GM18498 (cell line): ENCODE data around the gene GOLGB1.
"Not testable (repeated sequence)": the region's sequence is repeated elsewhere in the genome, so short reads cannot be mapped to it uniquely, and the experiment has no call there.

Experiments
- ATAC-seq: cut with Tn5 transposase; IDR thresholded peaks from one replicate; pipeline ENCODE4 v1.9.1; 2021; ENCODE audit warnings: mild to moderate bottlenecking, moderate library complexity; ENCODE audit not compliant: unreplicated experiment

GOLGB1 gene

GRCh38 chr3:121743106-121743505 is 6.4 kb downstream of the GOLGB1 start:
- ATAC-seq = not testable (repeated sequence)

- no peak for ATAC-seq
Observed at GRCh38 chr3:121740896-121741295, 8.6 kb downstream of the GOLGB1 start.

- ATAC-seq = peak; percentile 40
Observed at GRCh38 chr3:121739902-121740301, 9.6 kb downstream of the GOLGB1 start.

DNA sequence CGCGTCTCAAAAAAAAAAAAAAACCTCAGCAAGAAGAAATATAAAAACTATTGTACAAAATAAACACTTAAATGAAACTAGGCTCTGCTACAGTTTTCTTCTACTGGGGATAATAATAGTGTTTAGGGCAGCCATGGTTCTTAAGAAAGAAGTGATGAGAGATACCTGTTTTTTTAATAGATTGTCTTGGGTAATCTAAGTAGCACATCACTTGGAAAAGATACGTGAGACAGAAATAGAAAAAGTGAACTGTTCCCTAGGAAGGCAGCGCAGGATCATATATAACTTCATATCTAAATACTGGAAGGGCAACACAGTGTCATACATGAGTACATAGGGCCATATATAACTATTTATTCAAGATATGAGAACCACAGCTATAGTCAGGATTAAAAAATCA is 11.9 kb downstream of the GOLGB1 start:
- no peak for ATAC-seq

GRCh38 chr3:121736112-121736511 is 13.4 kb downstream of the GOLGB1 start:
- ATAC-seq = no peak

GRCh38 chr3:121735047-121735696 is 14.4 kb downstream of the GOLGB1 start:
- ATAC-seq = peak; percentile 89

GRCh38 chr3:121730940-121731687 is 18.4 kb downstream of the GOLGB1 start:
- no peak for ATAC-seq

GRCh38 chr3:121724130-121724529 is 25.4 kb downstream of the GOLGB1 start:
- peak; percentile 94 for ATAC-seq

- ATAC-seq = no peak
Observed at GRCh38 chr3:121723485-121723884, 26.1 kb downstream of the GOLGB1 start.

DNA sequence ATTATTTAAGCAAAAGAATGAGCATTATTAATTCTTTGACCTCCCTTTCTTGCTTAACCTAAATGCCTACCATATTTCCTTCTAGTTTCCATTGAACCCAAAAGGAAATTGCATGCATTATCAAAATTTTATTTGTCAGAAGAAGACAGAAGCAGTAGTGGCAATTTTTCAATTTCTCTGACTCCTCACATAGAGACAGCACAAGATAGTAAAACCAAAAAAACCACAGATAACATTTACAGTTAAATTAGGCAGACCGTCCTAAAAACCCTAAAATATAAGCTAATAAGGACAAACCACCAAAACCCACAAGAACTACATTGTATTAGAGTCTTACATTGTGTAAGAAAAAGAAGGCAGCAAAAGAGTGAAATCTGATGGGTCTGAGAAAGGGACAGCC is 27.1 kb downstream of the GOLGB1 start:
- no peak for ATAC-seq

GRCh38 chr3:121720163-121720562 is 29.4 kb downstream of the GOLGB1 start:
- ATAC-seq = no peak

DNA sequence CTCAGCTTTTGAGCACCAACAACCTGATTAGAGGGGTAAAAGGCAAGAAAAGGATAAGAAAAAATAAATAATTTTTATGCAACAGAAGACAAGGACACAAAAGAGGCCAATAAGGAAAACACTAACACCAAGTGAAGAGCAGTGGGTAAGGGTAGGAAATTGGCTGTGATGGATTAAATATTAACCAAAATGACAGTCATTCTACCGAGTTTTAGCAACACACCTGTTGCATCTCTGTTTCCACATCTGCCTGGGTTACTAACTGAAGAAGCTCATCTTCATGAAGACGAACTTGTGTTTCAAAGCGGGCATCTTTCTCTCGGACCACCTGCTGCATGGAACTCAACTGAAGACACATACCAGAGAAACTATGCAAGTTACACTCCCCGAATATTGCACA is 30.1 kb downstream of the GOLGB1 start:
- no peak for ATAC-seq

- ATAC-seq = no peak
Observed at GRCh38 chr3:121718205-121718846, 31.2 kb downstream of the GOLGB1 start.

DNA sequence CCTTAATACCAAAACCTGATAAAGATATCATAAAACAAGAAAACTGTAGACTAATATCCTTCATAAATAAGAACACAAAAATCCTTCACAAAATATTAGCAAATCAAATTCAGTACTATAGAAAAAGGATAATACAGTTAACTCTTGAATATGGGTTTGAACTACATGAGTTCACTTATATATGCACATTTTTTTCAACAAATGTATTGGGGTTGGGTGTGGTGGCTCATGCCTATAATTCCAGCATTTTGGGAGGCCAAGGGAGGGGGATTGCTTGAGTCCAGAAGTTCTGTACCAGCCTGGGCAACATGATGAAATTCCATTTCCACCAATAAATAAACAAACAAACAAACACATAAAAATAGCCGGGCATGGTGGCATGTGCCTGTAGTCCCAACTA is 39.2 kb downstream of the GOLGB1 start:
- no peak for ATAC-seq

GRCh38 chr3:121707531-121708273 is 41.8 kb downstream of the GOLGB1 start:
- ATAC-seq = no peak

DNA sequence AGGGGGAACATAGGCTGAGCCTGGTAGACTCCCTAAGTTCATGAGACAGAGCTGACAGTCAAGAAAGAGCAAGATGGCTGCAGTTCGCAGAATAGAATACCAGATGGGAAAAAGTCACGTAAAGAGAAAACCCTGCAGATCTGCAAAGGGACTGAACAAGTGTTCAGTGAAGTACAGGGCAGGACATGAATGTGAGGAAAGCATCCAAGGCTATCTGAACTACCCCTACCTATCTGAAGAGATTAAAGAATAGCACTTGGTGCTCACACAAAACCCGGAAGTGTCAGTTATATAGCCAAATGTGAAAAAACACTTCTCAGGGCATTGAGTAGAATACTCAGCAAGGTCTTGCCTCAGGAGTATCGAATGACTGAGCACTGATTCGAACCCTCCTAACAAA is 44.0 kb downstream of the GOLGB1 start:
- ATAC-seq = no peak

GRCh38 chr3:121703973-121704372 is 45.6 kb downstream of the GOLGB1 start:
- no peak for ATAC-seq

DNA sequence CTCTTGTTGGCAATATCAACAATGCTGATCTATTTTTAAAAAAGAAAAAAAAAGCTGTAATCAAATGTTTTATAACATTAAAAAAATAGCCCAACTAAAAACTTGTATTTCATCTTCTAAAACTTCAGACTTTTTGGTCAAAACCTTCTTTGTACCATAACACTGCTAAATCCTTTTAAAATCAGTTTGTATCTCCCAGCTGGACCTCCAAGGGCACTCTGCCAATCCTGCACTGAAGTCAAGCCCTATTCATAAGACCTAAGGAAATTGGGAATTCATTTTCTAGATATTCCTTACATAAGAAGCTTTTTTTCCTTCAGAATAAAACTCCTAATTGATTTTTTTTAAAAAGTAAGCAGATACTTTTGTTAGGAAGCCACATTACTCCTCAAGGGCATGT is 50.6 kb downstream of the GOLGB1 start:
- ATAC-seq = no peak

GRCh38 chr3:121698476-121698875 is 51.1 kb downstream of the GOLGB1 start:
- ATAC-seq = no peak

- ATAC-seq = no peak
Observed at GRCh38 chr3:121696186-121696585, 53.4 kb downstream of the GOLGB1 start.

- ATAC-seq = no peak
Observed at GRCh38 chr3:121692010-121692699, 57.4 kb downstream of the GOLGB1 start.
